Hematopoietic multipotent progenitor cell treated with erythropoietin and hydrocortisone succinate and interleukin-3 and kit ligand, for 6 days (in vitro differentiated cells): ENCODE measurements around the gene CREB3L2.
A peak's percentile ranks its signal among the peaks of the same experiment; 100 is the strongest.

Source experiments
- DNase-seq: peaks from one replicate; pipeline ENCODE4 v3.0.0-alpha.2; 2015

The CREB3L2 gene

DNA sequence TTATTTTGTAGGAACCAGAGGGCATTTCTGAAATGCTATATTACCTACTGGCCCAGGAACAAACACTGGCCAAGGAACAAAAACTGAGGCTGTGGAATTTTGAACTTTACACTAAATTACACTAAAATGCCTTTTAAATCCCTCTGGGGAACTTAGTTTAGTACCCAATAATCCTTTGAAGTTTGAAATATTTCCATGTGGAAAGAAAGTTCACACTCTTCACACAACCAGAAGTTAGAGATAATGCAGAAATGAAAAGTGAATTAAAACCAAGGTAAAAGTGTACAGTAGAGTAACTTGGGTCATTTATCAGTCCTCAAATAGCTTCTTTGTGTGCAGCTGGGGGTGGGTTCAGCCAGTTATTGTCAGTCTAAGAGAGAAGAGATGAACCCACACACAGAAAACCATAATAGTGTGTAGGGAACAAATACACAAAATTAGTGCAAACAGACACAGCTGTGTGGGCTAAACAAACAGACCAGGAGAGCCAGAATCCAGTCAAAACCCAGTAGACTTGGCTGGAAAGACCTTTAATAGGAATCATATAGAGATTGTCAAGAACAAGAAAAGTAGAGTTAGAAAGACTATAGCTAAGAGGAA, 108.6 kb downstream of the CREB3L2 start:
- DNase-seq: no peak

DNA sequence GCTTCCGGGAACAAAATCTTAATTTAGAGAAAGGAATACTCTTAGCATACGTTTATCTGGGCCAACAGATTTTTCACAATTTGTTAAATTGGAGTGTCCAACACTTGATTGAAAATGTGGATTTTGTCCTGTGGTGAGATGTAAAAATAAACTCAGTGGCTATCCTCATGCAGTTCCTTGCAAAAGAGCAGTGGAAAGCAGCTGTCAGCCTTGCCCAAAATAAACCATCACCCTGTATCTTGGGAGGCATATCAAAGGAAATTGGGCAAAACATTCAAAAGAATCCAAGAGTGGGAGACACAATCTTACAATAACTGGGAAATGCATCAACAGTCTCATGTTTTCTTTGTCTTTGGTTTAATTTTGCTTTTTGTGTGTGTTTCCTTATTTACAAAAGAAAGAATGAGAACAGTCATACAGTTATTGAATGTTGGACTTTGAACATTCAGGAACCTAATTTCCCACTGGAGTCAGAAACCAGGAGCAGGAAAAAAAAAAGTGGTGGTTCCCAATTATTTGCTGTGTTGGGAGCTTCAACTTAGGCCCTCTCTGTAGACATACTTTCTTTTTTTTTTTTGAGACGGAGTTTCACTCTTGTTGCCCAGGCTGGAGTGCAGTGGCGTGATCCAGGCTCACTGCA, 110.8 kb downstream of the CREB3L2 start:
- no peak for DNase-seq

DNA sequence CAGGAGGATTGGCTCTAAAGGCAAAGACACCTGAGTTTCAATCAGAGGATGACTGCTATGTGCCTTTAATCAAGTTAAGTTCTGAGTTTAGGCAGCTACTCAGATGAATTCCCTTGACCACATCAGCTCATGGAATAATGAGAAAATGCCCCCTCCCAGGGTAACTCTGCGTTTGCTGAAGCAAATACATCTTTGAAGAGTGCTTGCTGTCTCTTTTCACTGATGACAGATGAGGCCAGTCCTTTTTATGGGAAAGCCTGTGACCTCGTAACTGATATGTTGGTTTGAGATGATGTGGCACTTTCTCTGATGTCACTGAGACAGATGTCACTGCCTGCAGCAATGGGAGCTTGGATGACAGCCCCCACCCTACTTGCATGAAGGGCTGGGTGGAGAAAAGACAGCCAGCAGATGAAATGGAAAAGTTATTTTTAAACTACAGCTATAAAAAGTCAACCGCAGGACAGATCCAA, 111.4 kb downstream of the CREB3L2 start:
- no peak for DNase-seq

DNA sequence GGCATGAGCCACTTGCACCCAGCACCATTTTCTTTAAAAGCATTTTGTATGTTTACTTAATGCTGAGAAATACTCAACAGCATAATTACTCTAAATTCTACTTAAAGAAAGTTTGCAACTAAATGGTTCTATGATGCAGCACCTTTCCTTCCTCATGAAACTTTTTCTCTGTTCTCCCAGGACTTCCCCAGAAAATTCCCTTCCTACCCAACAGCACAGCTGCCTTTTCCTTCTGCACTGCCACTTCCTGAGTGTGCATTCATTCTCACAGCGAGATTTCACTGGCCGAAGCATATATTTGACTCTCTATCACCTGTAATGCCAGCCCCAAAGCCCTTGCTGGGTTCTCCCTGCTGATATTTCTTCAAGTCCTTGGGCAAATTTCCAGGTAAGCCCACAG, 113.6 kb downstream of the CREB3L2 start:
- DNase-seq: no peak

- DNase-seq: no peak
These were observed 115.1 kb downstream of the CREB3L2 start for GRCh38 chr7:137886746-137887145.

GRCh38 chr7:137886281-137886680, 115.6 kb downstream of the CREB3L2 start:
- DNase-seq: no peak

DNA sequence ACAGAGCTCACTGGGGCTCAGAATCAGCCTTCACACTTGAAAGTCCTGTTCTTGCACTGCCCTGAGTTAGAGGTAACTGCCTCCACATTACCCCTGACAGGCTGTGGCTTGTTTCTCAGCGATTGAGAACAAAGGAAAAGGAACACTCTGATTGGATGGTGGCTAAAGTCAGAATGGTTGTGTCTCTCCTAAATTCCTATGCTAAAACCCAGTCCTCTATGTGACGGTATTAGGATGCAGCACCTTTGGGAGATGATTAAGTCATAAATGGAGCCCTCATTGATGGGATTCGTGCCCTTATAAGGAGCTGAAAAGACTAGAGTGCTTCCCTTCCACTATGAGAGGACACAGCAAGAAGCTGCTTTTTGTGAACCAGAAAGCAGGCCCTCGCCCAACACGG, 116.2 kb downstream of the CREB3L2 start:
- DNase-seq: no peak

DNA sequence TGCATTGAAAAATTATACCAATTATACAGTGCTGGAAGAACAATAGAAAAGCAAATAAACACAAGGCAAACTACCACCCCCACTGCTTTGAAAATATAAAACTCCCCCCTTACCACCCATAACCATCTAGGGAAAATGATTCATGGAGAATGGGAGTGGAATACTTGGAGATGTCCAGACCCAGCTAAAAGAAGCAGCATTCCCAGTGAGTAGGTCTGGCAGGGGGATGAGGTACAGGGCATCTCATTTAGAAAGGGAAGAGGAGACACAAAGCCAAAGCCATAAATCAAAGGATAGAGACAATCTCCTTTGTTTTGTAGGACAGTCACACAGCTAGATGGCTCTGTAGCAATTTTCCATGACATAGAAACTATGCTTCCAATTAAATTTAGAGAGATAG, 119.1 kb downstream of the CREB3L2 start:
- no peak for DNase-seq

- no peak for DNase-seq
These were observed 119.6 kb downstream of the CREB3L2 start for GRCh38 chr7:137882261-137882668.

DNA sequence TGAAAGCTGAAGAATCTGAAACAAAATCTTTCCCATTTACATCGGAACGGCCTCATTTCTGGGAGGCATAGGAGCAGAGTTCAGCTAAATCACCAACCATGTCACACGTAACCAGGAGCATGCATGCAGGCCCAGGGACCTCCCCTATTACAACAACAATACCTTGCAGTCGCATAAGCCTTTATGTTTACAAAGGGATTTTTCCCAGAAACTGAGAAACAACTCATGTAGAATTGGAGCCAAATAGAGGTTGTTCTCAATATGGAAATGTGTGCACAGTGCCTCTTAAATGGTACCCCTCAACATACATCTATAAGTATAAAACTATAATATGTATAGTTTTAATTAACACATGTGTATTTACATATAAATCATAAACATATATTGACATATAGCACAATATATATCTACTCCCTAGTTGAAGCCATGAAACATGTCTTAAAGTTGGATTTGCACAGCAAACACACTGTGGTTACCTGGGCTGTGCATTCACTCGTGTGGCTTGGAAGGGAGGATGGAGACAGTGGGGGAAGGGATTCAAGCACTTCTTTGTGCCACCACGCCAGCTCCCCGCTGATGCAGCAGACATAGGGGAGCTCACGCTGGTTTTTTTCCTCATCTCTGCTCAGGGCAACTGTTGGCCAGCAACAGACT, 120.2 kb downstream of the CREB3L2 start:
- DNase-seq: no peak

GRCh38 chr7:137880432-137880831, 121.5 kb downstream of the CREB3L2 start:
- no peak for DNase-seq

- no peak for DNase-seq
These were observed 122.3 kb downstream of the CREB3L2 start for GRCh38 chr7:137879357-137880158.

DNA sequence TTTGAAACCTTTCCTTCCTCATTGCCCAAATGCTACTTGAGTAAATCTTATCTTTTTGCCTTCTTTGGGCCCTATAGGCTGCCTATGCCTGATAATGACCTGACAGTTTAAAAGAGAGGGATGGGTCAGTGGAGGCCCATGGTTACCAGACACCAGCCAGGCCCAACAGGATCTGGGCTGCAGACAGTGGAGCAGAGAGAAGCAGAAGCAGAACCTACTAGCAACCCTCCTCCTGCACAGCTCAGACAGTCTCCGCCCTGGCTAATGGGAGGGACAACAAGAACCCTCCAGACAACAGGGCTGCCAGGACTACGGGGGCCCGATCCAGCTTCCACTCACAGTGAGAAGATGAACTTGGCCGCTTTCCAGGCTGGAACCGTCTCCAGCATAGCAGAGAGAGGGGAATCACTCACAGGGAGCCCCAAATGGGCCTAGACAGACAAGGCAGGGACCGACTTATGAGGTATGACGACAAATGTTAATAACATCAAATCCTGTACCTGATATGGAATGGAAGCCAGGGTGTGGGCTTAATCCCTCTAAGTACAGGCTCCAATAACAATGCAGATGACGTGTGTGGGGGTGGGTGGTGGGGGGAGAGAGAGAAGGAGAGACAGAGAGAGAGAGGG, 123.4 kb downstream of the CREB3L2 start:
- DNase-seq: peak; percentile 52

- no peak for DNase-seq
These were observed 124.7 kb downstream of the CREB3L2 start for GRCh38 chr7:137877027-137877675.

GRCh38 chr7:137875746-137876145, 126.1 kb downstream of the CREB3L2 start:
- DNase-seq: no peak

DNA sequence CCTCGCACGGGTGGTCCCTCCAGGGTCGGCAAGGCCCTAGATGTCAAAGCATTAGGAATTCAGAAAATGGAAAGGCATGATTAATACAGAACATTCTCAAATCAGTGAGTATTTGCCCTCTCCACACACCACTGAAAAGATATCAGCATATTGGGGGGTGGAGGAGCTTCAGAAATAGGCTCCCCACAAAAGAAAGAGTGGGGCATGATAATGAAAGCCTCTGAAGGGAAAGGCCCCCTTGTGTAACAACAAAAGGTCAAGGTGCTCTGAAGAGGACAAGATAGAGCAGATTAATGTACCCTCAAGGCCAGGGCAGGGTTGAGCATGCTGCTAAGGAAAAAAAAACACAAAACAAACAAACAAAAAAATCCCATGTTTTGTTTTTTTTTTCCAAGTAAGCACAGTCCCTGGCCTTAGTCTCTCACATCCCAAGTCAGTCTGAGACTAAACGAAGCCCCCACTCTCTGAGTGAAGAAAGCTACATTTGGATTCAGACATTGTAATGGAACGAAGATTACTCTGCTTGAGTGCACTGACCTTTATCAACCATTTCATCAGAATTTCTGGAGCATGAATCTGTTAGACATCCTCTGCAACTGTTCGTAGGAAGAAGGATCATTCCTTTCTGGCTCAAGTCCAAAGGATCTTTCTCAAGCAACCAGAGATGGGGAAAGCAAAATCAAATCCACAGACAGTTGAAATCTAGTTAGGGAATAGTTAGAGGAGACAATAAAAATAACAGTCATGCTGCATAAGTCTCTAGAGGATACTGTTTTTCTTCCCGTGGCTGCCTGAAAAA, 127.7 kb downstream of the CREB3L2 start:
- DNase-seq: no peak

DNA sequence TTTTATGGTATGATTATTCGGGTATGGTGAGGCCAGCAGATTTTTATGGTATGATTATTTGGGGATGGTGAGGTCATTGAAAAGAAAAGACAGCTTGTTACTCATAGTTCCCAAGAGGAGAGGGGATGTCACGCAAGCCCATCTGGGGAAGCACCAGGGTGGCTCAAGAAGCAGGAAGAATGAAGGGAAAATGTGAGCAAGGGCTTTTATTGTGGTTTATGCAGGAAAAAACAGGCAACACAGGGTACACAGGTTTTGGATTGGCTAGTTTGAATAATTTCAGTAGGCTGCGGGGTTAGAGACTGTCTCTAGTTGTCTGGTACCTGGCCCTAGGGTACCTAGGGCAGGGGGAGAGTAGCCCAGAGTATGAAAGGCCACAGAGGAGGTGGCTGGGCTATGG, 128.4 kb downstream of the CREB3L2 start:
- no peak for DNase-seq

DNA sequence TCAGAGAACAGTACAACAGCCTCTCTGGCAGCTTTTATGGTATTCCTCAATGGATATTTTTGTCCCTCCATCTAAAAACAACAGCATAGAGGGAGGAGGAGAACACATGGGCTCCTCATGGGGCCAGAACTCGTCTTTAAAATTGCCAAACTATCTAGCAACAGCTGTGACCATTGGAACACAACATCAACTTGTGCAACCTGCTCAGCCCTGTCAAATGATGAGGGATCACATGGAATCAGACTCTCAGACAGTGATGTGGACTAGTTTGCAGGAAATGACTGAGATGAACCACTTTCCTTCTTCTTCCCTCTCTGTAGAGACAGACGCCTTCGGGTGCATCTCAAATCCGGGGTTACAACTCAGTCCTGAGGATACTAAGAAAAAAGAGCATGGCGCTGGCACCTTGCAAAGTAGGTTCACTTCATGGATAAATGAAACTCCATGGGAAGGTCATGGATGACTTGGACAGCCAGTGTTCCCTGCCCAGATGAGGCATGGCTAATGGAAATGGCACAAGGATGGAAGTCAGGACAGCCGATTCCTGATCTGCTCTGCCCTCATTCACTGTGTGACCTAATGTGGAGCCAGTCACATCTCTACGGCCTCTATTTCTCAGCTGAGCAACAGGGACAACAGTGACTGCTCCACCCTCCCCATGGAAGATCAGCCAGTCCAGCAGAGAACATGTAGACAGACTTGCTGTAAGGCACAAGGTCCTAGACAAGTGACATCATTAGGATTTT, 130.5 kb downstream of the CREB3L2 start:
- no peak for DNase-seq

DNA sequence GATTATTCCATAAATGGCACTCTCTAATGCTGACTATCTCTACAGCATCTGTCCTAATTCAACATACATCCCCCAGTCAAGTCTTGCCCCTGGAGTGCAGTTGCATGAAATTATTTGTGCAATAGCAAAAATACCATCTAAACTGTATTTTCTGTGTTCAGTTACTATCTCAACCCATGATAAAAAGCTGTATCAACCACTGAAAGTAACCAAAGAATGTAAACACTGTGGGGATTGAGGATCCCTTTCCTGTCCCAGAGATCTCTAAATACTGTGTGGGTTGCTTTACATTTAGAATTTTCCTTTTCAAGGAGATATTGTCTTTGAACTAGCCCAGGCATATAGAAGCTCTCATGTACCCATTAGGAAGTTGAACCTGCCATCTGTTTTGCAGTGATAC, 131.2 kb downstream of the CREB3L2 start:
- DNase-seq: no peak

GRCh38 chr7:137870078-137870477, 131.8 kb downstream of the CREB3L2 start:
- no peak for DNase-seq

DNA sequence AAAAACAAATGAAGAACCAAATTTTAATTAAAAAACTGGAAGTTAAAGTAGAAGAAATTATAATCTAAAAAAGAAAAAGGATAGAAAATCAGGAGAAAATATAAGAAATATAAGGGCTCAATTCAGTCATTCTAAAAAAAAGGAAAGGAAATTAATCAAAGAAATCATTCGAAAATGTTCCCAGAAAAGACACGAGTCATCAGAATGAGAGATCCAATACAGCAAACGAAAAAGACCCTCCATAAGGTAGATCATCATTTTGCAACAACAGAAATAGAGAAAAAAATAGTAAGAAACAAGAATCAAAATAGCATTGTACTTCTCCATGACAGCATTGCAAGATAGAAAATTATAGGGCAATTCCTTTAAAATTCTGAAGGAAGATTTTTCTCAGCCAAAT, 132.6 kb downstream of the CREB3L2 start:
- DNase-seq: no peak
